HG03064 (cell line): ENCODE measurements around the gene OR51T1.
"Not testable (repeated sequence)": the region's sequence is repeated elsewhere in the genome, so short reads cannot be mapped to it uniquely, and the experiment has no call there.

Experiments
- ATAC-seq: cut with Tn5 transposase; IDR thresholded peaks from one replicate; pipeline ENCODE4 v1.9.1; 2021; ENCODE audit warnings: low read depth; ENCODE audit not compliant: unreplicated experiment

OR51T1 gene, protein sequence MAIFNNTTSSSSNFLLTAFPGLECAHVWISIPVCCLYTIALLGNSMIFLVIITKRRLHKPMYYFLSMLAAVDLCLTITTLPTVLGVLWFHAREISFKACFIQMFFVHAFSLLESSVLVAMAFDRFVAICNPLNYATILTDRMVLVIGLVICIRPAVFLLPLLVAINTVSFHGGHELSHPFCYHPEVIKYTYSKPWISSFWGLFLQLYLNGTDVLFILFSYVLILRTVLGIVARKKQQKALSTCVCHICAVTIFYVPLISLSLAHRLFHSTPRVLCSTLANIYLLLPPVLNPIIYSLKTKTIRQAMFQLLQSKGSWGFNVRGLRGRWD

GRCh38 chr11:4881860-4882500 is at the start of gene OR51T1:
TSS of gene OR51T1 (plus strand) at chr11:4881900. CDS start at chr11:4881900, 0 bp downstream.
- ATAC-seq: no peak

DNA sequence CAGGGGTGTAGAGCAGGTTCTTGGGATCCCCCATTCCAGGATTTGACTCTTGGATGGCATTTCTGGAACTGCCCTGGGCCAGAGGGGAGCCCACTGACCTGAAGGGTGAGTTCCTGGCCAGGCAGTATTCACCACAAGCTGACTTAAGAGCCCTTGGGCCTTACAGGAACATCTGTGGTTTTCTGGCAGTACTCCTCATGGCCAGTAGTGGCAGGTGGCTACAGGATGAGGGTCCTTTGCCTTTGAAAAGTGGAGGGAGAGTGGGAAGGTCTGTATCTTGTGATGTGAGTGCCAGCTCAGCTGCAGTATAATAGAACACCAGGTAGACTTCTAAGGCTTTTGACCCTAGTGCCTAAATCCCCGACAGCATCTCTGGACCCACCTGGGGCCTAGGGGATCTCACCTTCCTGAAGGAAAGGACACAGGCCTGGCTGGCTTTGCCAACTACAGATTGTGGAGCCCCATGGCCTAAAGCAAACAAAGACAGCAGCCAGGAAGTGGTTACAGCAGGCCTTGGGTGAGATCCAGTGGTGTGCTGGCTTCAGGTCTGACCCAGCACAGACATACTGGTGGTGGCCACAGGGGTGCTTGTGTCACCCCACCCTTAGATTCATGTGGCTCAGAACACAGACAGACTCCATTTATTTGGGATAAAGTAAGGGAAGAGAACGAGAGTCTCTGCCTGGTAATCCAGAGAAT is 41.7 kb upstream of the OR51T1 start:
- no peak for ATAC-seq

DNA sequence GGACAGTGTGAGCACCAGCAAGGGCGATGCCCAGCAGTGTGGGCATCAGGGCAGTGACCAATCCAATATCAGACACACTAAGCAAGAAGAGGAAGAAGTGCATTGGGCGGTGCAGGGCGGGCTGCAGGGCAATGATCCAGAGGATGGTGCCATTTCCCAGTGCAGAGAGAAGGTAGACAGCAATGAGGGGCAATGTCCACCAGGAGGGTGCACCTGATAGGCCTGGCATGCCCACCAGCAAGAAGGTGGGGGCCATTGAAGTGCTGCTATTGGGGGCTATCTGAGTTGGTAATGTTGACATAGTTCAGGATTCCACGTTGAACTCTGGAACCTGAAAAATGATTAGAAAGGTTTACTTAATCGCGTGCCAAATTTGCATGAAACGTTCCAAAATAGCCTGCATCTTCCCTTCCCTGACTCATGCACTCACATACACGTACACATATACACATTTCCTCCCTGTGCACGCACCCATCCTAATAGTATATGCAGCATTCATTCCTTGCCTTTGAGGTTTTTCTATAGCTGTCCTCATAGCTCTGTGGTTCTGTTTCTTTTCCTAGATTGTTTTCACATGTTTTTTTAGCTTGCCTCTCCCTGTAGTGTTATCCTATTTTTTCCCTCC is 32.7 kb upstream of the OR51T1 start, which contains the start of gene OR51S1:
Gene OR51S1 (minus strand): TSS at position 301 of the 625 bp plus-strand sequence. CDS start 0 bp downstream, at position 301.
- no peak for ATAC-seq

- no peak for ATAC-seq
These were observed 30.7 kb upstream of the OR51T1 start for GRCh38 chr11:4851033-4851432.

DNA sequence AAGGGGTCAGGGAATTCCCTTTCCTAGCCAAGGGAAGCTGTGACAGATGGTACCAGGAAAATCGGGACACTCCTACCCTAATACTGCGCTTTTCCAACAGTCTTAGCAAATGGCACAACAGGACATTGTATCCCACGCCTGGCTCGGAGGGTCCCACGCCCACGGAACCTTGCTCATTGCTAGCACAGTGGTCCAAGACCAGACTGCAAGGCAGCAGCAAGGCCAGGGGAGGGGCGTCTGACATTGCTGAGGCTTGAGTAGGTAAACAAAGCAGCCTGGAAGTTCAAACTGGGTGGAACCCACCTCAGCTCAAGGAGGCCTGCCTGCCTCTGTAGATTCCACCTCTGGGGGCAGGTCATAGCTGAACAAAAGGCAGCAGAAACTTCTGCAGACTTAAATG is 27.4 kb upstream of the OR51T1 start:
- ATAC-seq: not testable (repeated sequence)

DNA sequence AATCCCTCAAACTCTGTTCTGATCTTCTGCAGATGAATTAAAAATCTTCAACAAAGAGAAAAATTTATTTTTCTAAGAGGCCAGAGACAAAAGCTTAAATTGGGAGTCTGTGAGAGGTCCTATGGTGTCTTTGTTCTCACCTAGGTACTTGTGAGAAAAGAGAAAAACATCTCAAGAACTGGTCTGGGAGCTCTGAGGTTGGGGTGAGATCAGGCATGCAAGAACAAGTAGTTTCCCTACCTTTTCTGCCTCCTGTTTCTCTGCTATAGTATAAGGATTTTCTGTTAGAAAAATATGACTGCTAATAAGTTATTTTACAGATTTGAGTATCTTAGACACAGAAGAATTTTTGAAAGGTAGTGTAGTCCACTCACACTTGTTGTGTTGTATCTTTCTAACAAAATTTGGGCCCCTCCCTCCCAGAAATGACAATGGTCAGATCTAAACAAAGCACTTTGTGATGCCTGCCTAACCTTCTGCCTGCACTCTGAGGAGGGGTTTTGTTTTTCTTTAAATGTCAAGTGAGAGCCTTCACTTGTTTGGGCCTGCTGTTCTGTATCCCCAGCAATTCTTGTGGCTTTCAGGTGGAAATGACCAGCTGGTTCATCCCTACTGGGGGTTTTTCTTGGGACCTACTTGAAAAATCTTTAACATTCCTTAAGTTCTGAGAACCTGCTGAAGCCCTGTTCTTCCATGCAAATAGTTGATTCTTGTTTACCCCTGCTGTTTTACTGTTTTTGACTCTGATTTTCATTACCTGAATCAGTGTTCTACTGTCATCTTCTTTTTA is 19.1 kb upstream of the OR51T1 start:
- no peak for ATAC-seq

DNA sequence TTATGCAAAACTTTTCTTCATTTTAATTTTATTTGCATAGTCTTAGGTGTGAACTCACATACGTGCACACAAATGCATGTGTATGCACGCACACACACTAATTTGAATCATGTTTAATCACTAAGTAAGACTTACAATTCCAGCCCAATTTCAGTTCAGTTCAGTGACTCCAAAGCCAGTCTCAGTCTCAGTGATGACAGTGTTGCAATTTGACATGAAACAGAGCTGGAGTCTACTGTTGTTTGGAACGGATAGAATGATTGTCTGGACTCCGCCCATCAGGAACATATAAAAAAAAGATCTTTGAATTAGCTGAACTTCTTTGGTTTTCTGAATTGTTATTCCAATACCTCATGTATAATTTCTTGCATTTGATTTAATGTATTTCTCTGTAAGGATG is 17.8 kb upstream of the OR51T1 start:
- ATAC-seq: no peak

DNA sequence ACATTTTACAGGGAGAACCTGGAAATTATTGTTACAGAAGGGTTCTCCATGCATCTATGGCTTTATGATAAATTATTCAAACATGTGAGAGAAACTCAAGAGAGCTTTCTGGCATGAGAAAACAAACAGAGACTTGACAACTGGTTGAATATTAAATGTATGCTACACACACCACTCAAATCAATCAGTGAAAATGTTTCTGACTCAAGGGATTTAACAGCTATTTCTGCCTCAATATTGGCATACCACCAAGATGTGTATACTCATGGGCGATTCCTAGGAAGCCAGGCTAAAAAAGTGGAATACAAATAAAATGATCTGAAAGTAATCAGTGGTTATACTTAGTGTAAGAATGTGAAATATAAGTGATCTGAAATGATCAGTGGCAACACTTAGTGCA is 15.8 kb upstream of the OR51T1 start:
- no peak for ATAC-seq

DNA sequence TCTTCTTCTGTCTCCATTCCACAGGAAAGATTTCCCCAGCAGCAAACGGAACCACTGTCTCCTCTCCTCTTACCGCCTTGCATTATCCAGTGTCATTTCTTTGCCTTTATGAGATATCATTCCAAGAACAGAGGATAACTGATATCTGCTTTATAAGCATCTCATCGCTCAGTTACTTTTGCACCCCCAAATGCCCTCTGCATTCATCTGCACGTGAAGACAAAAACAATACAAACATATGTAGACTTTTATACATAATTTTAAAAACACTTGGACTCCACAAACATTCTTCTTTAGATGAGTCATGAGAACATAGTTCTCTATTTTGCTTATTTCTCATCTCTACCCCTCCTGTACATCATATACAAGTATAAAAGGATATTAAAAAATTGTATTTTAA is 512 bp upstream of the OR51T1 start:
- ATAC-seq: no peak

- no peak for ATAC-seq
These were observed 843 bp downstream of the OR51T1 start for GRCh38 chr11:4882543-4882942.

GRCh38 chr11:4884361-4884760 is 2.7 kb downstream of the OR51T1 start:
- ATAC-seq: no peak

DNA sequence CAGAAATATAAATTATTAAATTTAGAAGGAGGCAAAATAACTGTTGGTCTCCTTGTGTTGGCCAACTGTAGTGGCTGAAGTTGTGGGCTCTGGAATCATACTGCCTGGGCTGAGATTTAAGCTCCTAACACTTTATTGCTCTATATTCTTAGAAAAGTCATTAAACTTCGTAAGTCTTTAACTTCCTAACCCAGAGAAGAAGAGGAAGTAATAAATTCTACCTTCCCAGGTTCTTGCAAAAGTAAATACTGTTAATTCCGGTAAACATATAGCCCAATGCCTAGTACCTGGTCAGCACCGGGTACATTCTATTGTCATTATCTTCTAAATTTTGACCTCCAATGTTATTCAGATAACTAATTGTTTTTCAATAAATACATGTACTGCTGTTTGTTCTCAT is 4.5 kb downstream of the OR51T1 start:
- ATAC-seq: no peak

GRCh38 chr11:4887591-4887990 is 5.9 kb downstream of the OR51T1 start:
- ATAC-seq: no peak

GRCh38 chr11:4890279-4890678 is 8.6 kb downstream of the OR51T1 start:
- ATAC-seq: no peak

DNA sequence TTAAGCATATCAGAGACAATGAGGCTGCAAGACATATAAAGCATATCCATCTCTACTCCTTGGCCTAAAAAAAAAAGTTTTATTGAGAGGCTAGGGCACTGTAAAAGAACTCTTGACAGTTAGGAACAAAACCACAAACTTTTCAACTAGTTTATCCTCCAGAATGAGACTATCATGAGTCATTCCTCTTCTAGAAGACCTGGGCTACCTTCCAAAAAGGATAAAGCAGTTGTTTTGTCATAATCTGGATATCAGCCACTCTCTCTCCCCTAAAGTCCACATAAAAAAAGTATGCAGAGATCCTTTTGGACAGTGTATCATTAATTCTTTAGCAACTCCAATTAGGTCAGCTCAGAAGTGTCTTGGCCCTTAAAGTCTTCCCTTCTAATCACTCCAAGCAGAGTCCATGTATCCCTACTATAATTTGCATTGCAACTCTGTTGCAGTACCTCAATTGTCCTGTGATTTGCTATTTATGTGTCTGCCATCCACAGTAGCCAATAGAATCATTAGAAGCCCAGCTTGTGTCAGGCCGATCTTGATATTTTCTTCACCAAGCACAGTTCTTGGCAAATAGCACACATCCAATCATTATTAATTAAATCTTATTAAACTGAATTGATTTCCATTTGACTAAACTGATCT is 10.4 kb downstream of the OR51T1 start:
- no peak for ATAC-seq

GRCh38 chr11:4903484-4903883 is 21.8 kb downstream of the OR51T1 start, which contains the start of gene OR51A7:
TSS of gene OR51A7 (plus strand) at chr11:4903783. CDS start at chr11:4907370, 3,587 bp downstream.
- ATAC-seq: no peak

DNA sequence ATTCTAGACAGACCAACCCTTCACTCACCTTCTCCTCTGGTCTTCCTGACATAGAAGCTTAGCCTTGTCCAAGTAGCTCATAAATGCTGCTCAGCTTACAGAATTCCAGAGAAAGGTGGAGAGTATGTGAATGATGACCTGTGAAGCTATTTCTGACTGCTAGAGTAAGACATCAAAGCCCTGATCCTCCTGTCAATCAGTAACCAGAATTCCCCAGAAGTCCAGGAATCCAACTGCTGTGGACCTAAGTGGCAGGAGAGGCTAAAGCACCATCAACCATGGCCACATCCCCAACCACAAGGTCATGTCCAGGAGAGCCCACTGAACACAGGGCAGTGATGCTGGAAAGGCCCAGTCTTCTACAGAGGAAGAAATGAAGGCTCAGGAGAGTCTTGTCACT is 34.9 kb downstream of the OR51T1 start:
- ATAC-seq: no peak

- ATAC-seq: no peak
These were observed 37.5 kb downstream of the OR51T1 start, which contains the start of gene OR51G2 for GRCh38 chr11:4919250-4919649. TSS of gene OR51G2 (minus strand) at chr11:4919350. CDS start at chr11:4915663, 3,687 bp downstream.

DNA sequence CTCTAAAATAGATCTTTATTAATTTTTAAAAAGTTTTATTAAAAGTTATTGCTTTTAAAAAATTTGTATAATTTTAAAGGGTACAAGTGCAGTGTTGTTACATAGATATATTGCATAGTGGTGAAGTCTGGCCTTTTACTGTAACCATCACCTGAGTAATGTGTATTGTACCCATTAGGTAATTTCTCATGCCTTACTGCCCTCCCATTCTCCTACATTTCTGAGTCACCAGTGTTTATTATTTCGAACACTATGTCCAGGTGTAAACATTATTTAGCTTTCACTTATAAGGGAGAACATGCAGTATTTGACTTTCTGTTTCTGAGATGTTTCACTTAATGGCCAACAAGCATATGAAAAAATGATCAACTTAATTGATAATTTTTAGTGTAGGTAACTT is 40.1 kb downstream of the OR51T1 start:
- no peak for ATAC-seq

GRCh38 chr11:4922304-4922703 is 40.6 kb downstream of the OR51T1 start:
- ATAC-seq: no peak
